ENCODE data around the gene SLC23A2.
"Not testable (repeated sequence)": the region's sequence is repeated elsewhere in the genome, so short reads cannot be mapped to it uniquely, and the experiment has no call there.

Gene SLC23A2

DNA sequence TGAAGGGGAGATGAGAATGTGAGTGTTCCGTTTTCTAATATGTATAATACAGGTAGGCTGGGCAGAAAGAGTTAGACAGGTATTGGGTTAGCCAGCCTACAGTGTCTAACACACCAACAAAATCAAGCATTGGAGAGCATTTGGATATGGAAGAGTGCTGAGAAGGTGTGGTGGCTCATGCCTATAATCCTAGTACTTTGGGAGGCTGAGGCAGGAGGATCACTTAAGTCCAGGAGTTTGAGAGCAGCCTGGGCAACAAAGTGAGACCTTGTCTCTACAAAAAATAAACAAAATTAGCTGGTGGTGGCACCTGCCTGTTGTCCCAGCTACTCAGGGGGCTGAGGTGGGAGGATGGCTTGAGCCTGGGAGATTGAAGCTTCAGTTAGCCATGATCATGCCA is 38.6 kb upstream of the SLC23A2 start:
- DNase-seq (ENCODE audit: insufficient read length, low spot score), result no peak
- TF ChIP-seq, protein P1, sequence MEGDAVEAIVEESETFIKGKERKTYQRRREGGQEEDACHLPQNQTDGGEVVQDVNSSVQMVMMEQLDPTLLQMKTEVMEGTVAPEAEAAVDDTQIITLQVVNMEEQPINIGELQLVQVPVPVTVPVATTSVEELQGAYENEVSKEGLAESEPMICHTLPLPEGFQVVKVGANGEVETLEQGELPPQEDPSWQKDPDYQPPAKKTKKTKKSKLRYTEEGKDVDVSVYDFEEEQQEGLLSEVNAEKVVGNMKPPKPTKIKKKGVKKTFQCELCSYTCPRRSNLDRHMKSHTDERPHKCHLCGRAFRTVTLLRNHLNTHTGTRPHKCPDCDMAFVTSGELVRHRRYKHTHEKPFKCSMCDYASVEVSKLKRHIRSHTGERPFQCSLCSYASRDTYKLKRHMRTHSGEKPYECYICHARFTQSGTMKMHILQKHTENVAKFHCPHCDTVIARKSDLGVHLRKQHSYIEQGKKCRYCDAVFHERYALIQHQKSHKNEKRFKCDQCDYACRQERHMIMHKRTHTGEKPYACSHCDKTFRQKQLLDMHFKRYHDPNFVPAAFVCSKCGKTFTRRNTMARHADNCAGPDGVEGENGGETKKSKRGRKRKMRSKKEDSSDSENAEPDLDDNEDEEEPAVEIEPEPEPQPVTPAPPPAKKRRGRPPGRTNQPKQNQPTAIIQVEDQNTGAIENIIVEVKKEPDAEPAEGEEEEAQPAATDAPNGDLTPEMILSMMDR (IDR thresholded peaks at IDR 0.05; ENCODE audit: insufficient read depth, missing control alignments), result no peak
- FAIRE-seq, result no peak

DNA sequence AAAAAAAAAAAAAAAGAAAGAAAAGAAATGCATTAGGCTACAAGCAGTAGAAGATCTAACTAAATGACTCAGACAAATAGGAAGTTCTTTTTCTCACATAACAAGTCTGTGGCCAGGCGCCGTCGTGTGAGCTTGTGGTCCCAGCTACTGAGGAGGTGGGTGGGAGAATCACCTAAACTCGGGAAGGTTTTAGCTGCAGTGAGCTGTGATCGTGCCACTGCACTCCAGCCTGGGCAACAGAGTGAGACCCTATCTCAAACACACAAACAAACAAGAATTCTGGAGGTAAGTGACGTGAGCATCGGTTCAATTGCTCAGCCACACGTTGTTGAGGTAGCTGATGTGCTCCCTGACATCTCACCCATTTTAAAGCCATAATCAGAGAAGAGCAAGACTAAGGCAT is 37.9 kb upstream of the SLC23A2 start:
- TF ChIP-seq, protein P1 (IDR thresholded peaks at IDR 0.05; ENCODE audit: insufficient read depth, missing control alignments), result no peak
- DNase-seq (ENCODE audit: insufficient read length, low spot score), result no peak
- FAIRE-seq, result no peak

DNA sequence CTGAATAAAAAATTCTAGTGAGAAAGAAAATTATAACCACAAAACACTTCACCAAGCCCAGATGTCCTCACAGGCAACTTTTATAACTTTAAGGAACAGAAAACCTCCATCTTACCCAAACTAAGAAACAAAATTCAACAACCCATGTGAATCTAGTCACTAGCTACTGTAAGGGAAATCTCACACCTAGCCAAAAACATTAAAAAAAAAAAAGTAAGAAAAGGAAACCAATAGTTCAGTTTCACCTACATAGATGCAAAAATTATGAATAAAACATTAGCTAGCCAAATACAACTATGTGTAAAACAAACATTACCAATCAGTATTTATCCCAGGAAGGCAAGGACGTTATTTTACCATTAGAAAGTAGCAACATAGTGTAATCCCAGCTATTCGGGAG is 35.5 kb upstream of the SLC23A2 start:
- TF ChIP-seq, protein P1 (IDR thresholded peaks at IDR 0.05; ENCODE audit: insufficient read depth, missing control alignments), result no peak
- FAIRE-seq, result no peak

DNA sequence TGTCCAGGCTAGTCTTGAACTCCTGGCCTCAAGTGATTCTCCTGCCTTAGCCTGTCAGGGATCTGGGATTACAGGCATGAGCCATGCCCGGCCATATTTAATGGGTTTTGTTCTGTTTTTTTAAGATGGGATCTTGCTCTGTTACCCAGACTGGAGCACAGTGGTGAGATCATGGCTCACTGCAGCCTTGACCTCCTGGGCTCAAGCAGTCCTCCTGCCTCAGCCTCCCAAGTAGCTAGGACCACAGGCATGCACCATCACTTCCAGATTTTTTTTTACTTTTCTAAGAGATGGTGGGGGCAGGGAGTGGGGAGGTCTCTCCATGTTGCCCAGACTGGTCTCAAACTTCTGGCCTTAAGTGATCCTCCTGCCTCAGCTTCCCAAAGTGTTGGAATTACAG is 34.2 kb upstream of the SLC23A2 start:
- not testable (repeated sequence) for FAIRE-seq; DNase-seq (ENCODE audit: insufficient read length, low spot score)

More for the DNA sequence above, 35.5 kb upstream of the SLC23A2 start:
- no peak for DNase-seq (ENCODE audit: insufficient read length, low spot score)

DNA sequence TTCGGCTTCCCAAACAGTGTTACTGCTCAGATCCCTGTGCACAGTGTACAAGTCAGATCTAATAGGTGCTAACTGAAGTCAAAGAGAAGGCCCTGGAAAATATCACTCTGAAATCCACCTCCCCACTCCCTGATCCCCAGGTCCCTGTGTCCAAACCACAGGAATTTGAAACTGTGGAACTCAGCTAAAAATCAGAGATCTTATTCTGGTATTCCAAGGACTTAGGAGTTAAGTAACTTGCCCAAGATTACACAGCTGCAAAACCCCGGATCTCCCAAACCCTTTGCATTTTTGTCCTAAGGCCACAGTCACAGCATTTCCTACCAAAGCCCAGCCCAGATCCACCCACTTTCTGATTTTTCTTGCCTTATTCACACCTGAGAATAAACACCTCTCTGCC is 32.3 kb upstream of the SLC23A2 start:
- FAIRE-seq (no peak), DNase-seq (ENCODE audit: insufficient read length, low spot score) (no peak)

DNA sequence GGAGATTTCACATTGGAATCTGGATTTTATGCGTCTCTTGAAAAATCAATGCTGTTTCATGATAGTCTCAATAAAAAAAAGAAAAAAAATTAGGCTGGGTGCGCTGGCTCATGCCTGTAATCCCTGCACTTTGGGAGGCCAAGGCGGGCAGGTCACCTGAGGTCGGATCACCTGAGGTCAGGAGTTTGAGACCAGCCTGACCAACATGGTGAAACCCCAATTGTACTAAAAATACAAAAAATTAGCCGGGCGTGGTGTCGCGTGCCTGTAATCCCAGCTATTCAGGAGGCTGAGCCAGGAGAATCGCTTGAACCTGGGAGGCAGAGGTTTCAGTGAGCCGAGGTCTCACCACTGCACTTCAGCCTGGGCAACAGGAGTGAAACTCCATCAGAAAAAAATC is 30.4 kb upstream of the SLC23A2 start:
- FAIRE-seq; DNase-seq (ENCODE audit: insufficient read length, low spot score): not testable (repeated sequence)

More for the DNA sequence above, 32.3 kb upstream of the SLC23A2 start:
- TF ChIP-seq, protein P1 (IDR thresholded peaks at IDR 0.05; ENCODE audit: insufficient read depth, missing control alignments), result no peak

DNA sequence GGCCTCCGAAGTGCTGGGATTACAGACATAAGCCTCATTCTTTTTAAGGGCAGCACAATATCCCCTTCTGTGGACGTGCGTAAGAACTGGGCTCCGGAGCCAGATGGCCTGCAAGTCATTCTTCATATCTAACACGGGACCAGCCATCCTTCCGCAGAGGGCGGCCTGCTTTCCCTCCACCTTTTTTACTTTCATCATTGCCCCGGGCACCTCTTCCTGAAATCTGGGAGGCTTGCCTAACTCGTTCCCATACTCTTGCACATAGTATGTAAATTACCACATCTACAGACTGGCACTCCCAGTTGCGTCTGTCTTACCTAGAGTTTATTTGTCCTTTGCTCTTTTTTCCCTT is 29.9 kb upstream of the SLC23A2 start:
- DNase-seq (ENCODE audit: insufficient read length, low spot score) (no peak), FAIRE-seq (no peak)
- TF ChIP-seq, protein P1 (IDR thresholded peaks at IDR 0.05; ENCODE audit: insufficient read depth, missing control alignments), result no peak

DNA sequence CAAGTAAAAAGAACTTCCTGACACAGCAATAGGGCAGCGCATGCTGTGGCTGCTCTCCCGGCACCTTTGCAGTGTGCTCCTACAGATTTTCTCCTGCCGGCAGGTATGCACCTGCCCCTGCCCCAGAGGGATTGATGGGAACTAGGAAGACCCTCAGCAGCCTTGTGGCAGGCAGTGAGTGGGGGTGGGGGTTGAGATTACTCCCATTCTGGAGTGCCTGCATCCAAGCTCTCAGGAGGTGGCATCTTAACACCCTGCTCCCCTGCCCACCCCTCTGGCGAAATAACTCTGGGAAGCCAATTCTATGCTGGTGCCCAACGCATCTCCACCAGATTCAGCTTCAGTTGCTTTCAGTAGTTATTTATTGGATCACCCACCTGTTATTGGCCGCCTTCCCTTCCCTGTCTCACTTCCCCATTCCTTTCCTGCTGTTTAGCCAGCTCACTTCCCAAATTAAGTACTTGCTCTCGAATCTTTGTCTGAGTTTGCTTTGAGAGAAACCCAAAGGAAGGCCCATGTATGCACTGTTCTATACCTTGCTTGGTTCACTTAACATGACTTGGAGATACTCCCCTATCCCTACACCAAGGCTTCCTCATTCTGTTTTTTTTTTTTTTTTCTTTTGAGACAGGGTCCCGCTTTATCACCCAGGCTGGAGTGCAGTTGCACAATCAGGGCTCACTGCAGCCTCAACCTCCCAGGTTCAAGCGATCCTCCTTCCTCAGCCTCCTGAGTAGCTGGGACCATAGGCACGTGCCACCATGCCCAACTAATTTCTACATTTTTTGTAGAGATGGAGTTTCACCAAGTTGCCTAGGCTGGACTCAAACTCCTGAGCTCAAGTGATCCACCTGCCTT is 29.3 kb upstream of the SLC23A2 start:
- TF ChIP-seq, protein P1 (IDR thresholded peaks at IDR 0.05; ENCODE audit: insufficient read depth, missing control alignments), result no peak
- DNase-seq (ENCODE audit: insufficient read length, low spot score) (no peak), FAIRE-seq (no peak)

DNA sequence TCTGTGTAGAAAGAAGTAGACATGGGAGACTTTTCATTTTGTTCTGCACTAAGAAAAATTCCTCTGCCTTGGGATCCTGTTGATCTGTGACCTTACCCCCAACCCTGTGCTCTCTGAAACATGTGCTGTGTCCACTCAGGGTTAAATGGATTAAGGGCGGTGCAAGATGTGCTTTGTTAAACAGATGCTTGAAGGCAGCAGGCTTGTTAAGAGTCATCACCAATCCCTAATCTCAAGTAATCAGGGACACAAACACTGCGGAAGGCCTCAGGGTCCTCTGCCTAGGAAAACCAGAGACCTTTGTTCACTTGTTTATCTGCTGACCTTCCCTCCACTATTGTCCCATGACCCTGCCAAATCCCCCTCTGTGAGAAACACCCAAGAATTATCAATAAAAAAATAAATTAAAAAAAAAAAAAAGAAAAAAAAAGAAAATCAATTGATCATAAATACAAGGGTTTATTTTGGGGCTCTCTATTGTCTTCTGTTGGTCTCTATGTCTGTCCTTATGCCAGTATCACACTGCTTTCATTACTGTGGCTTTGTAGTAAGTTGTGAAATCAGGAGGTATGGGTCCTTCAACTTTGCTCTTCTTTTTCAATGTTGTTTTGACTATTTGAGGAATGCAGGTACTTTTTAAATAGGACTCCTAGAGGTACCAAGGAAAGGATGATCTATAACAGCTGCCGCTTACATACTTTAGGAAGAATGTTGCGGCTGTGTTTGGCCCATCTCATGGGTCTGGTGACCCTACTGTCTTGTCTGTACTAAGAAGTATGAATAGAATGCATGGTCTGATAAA is 27.1 kb upstream of the SLC23A2 start:
- FAIRE-seq; DNase-seq (ENCODE audit: insufficient read length, low spot score): not testable (repeated sequence)
